LoVo (cell line): Measurements from ENCODE around the gene CNTF.

ENCODE experiments used
- DNase-seq: peaks from one replicate; pipeline ENCODE4 v3.0.0-alpha.2; 2016; ENCODE audit warnings: low spot score

CNTF gene

GRCh38 chr11:58606930-58607714 is 15.3 kb upstream of the CNTF start:
- no peak for DNase-seq

GRCh38 chr11:58608331-58608730 is 14.1 kb upstream of the CNTF start:
- no peak for DNase-seq

GRCh38 chr11:58609723-58610122 is 12.7 kb upstream of the CNTF start:
- no peak for DNase-seq

DNA sequence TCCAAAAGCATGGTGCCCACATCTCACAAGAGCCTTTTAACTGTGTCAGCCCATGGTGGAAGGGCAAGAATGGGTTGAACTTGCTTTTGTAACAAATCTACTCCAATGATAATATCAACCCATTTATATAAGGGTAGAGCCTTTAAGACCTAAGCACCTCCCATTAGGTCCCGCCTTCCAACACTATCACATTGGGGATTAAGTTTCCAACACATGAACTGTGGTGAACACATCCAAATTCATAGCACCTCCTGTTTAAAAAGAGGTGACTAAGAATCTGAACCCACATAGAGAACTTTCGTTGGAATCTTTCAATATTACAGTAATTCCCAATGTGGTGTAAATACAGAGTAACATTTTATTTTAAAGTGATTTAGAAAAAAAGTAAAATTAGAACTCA is 9.2 kb upstream of the CNTF start:
- no peak for DNase-seq

DNA sequence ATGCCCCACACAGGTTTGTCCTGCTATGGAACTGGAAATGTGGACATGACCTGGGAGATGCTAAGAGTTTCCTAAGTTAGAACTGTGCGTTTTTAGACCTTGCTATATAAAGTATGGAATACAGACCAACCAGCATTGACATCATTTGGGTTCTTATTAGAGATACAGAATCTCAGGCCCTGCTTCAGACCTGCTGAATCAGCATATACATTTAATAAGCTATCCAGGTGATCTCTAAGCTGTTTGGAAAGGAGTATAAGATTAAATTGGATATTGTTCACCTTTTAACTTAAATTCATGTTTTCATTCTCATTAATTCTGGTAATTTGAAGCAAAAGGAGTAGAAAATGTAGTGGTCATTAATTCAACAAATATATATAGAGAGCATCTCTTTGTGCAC is 6.9 kb upstream of the CNTF start:
- no peak for DNase-seq

GRCh38 chr11:58616594-58616993 is 5.9 kb upstream of the CNTF start:
- DNase-seq, result no peak

DNA sequence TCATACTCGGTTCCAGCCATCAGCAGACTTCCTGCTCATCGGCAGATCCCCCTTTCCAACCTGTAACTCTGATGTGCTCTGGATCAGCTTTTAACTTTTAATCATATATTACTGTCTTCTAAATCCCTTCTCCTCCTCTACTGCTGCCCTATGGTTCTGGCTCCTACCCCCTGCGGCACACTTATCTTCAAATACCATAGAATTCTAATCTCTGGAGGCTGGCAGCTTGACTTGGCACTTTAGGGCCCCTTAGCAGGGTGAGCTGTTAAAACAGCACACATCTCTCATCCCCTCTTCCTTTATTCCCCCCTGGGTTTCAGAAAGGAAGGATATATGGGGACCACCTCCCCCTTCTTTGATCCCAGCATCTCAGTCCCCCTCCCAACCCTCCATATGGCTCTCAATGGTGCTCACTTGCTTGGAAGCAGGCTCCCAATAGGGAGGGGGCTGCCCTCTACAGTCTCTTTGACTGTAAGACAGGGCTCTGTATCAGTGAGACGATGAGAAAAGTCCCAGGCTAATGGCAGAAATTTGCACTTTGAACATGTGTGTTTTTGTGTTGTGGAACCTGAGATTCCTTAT is 4.4 kb upstream of the CNTF start:
- DNase-seq, result no peak

DNA sequence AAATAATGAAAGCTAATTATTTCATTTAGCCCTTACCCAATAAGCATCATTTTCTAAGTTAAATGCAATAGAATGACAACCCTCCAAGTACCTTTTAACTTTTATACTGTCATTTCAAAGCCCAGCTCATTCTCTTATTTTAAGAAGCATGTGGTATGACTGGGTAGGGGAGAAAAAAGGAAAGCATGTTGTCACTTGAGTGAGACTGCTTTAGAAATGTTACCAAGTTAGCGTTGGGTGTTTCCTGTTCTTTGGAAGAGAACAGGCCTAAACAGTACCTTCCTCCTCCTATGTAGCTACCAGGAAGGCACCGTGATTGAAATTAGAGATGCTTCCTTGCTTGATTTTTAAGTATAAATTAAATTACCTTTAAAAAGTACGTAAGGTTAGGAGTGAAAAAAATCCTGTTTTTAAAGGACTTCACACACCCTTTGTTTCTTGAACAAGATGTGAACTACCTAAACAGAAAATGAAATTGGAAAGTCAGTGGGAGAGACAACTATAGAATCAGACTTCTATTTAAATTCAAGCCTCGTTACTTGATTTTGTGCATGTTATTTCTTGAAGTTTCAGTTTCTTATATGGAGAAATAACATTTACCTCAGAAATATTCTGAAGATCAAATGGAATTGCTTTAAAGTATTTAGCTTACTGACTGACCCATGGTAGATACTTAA is 741 bp upstream of the CNTF start:
- DNase-seq, result no peak

DNA sequence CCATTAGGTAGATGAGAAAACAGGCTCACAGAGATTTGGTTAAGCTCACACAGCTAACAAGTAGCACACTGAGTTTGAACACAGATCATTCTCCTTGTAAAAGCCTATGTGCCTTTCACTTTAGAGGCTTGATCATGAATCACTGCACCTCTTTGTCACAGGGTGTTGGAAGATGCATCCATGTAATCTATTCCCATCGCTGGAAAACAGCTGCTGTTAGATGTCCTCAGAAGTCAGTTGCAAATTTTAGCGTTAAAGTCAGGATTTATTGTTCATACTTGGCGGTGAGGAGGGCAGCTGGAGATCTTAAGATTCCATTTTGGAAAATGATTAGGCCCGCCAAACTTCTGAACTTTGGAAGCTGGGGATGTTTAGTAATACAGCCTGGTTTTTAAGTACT is 2.6 kb downstream of the CNTF start:
- no peak for DNase-seq

DNA sequence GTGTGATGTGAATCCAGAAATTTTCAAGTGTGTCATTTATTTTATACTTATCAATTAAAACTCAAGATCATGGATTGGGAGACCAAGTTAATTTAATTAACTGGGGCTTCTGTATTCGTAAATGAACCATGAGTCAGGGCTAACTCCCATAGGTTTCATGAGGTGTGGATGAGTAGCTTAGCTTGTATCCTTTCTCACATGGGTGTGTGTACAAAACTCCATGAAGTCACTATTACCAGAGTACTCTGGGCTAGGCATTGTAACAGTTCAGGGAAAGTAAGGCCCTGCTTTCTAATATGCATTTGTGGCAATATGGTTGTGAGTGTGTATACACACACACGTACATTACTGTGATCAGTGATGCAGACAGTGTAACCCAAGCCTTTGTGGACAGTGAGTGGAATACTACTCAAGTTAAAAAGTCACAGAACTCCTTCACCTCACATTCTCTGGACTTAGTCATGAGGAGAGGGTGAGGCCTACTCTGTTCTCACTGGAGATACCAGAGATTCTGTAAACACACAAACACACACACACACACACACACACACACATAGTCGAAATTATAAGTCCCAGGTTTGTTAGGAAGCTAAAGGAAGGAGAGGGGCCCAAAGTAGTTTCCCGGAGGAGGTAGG is 3.5 kb downstream of the CNTF start:
- no peak for DNase-seq

GRCh38 chr11:58626934-58627483 is 4.5 kb downstream of the CNTF start:
- no peak for DNase-seq

DNA sequence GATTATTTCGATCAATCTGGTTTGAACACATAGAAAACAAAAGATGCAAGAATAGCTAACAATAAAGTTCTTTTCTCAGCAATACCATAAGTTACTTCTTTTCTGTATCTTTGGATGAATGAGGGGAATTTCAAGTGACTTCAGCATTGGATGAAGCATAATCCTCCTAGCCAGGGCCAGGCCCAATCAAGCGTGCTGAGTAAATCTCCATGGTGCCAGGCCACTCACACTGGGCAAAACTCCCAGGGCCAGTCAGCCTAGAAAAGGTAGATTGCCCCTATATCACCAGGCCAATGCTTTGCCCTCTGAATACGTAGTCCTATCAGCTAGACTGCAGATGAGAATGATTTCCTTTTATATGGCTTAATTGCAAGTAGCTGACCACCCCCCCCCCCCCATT is 6.0 kb downstream of the CNTF start:
- no peak for DNase-seq

DNA sequence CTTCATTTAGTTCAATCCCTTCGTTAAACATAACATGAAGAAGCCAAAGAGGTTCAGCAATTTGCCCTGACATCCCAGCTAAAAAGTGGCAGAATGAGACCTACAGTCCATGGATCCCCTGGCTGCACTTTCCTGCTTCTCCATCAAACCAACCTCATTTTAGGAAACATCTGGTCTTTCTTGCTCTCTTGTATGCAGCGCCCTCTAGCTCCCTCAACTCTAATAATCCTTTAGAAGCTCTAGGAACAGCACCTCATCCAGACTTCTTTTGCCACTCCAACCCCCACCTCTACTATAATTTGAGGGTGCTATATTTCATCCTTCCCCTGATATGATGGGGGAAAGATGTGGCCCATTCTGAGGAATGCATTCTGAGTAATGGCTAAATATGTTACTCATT is 7.4 kb downstream of the CNTF start:
- DNase-seq, result peak; percentile 11

DNA sequence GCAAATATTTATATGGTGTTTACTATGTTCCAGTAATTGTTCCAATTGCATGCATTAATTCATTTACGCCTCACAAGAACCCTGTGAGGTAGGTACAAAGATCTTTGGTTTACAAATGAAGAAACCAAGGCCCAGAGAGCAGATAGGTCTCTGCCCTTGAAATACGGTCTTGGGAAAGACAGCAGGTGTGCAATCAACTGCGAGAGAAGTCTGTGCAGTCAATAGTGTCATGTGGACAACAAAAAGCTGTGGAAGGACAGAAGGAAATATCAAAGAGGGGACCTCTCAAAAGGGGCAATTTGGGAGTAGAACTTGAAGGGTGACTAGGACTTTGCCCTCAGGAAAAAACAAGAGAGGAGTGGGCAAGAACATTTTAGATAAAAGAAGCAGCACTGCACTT is 8.9 kb downstream of the CNTF start:
- no peak for DNase-seq

GRCh38 chr11:58632510-58632909 is 10.0 kb downstream of the CNTF start:
- DNase-seq, result no peak

DNA sequence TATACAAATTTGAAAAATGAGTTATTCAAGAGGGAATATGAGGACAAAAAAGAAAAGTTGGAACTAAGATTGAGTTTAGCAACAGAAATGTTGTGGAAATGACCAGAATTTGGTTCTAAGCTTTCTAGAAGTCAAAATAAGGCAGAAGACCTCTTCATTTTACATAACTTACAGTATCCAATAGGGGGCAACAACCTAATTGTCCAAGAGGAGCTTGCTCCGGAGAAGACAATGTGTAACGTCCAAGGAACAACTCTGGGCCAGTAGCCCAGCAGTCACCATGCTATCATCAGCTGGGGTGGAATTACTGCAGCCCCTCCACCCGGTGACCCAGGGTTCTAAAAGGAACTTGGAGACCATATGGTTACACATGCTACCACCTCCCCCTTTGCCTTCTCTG is 14.1 kb downstream of the CNTF start:
- DNase-seq, result no peak

DNA sequence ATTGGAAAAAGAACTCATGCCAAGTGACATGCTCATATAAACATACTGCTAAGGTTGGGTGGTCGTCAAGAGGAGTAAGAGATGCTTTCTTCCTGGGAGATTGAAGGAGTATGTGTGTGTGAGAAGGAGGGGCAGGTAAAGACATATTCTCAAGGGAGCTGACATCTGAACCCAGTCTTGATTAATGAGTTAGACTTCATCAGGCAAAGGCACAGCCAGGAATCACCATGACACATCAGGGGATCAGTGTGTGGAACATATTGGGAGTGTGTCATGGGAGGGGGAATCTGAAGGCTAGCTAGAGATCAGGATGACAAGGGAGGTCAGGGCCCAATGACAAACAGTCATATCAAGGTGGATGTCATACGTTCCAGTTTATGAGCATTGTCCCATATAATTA is 14.9 kb downstream of the CNTF start:
- DNase-seq, result no peak

DNA sequence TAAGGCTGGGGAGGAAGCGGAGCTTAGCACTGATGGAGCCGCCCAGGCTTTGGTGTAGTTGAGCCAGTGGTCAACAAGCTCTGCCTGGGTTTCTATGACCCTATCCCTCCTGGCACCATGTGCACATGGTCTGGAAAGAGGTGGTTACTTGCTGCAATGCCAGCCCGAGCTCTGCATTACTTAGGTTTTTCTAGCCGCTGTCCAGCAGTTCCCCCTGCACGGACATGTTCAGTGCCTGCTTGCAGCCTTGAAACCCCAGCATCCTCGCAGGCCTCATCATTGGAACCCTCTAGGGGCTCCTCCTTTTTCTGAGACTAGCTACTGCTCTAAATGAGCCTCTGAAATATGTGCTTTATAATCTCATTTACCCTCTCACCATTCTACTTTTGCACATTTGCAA is 16.6 kb downstream of the CNTF start:
- DNase-seq, result no peak

- no peak for DNase-seq
Observed at GRCh38 chr11:58639669-58640068, 17.2 kb downstream of the CNTF start.

GRCh38 chr11:58640386-58641023 is 18.0 kb downstream of the CNTF start:
- DNase-seq, result no peak

- DNase-seq, result no peak
Observed at GRCh38 chr11:58641341-58641740, 18.9 kb downstream of the CNTF start.
